Activated naive CD8-positive, alpha-beta T cell treated with anti-CD3 and anti-CD28 coated beads, Interleukin-2, amount 50 U/mL, for 16 hours (primary cell): ENCODE results near the gene STAT1.

Experiments used
- DNase-seq: peaks from one replicate; pipeline ENCODE4 v3.0.0-alpha.2; 2020; ENCODE audit warnings: low read depth, low spot score

STAT1 gene

GRCh38 chr2:190981733-190982132 is 32.2 kb downstream of the STAT1 start:
- no peak for DNase-seq

- DNase-seq = no peak
Observed at GRCh38 chr2:190981333-190981732, 32.6 kb downstream of the STAT1 start.

- no peak for DNase-seq
Observed at GRCh38 chr2:190980630-190981209, 33.3 kb downstream of the STAT1 start.

GRCh38 chr2:190979906-190980629 is 33.9 kb downstream of the STAT1 start:
- DNase-seq = no peak

GRCh38 chr2:190978389-190979053 is 35.5 kb downstream of the STAT1 start:
- DNase-seq = no peak

- DNase-seq = no peak
Observed at GRCh38 chr2:190977505-190977904, 36.5 kb downstream of the STAT1 start.

- DNase-seq = no peak
Observed at GRCh38 chr2:190976521-190976920, 37.5 kb downstream of the STAT1 start.

- no peak for DNase-seq
Observed at GRCh38 chr2:190974629-190975361, 39.2 kb downstream of the STAT1 start.

GRCh38 chr2:190973726-190974628 is 40.0 kb downstream of the STAT1 start:
- DNase-seq = no peak

GRCh38 chr2:190973262-190973661 is 40.7 kb downstream of the STAT1 start:
- DNase-seq = no peak

- no peak for DNase-seq
Observed at GRCh38 chr2:190972846-190973245, 41.1 kb downstream of the STAT1 start.

- no peak for DNase-seq
Observed at GRCh38 chr2:190972213-190972612, 41.8 kb downstream of the STAT1 start.

GRCh38 chr2:190970873-190971506 is 43.0 kb downstream of the STAT1 start:
- no peak for DNase-seq

GRCh38 chr2:190970160-190970559 is 43.8 kb downstream of the STAT1 start:
- no peak for DNase-seq

GRCh38 chr2:190968522-190968921 is 45.4 kb downstream of the STAT1 start:
- no peak for DNase-seq

- DNase-seq = no peak
Observed at GRCh38 chr2:190965580-190966222, 48.3 kb downstream of the STAT1 start.

GRCh38 chr2:190964170-190964795 is 49.7 kb downstream of the STAT1 start:
- no peak for DNase-seq

GRCh38 chr2:190963088-190963487 is 50.9 kb downstream of the STAT1 start:
- DNase-seq = no peak

GRCh38 chr2:190961918-190962487 is 52.0 kb downstream of the STAT1 start:
- no peak for DNase-seq
